GM12878 (cell line): ENCODE measurements around the gene RBL2. TPM values are rescaled to one million over a fixed set of nuclear protein-coding genes. Genes with fewer than 3 reads are reported as not detected.

Experiments used
- BCL3 ChIP-seq: IDR thresholded peaks from 2 replicates; pipeline ENCODE4 v1.6.1; 2011; ENCODE audit warnings: borderline replicate concordance, low read depth, mild to moderate bottlenecking, moderate library complexity, low read length; ENCODE audit not compliant: insufficient read depth, poor library complexity, severe bottlenecking
- CHD1 ChIP-seq: IDR thresholded peaks from 2 replicates; pipeline ENCODE4 v1.6.1; 2012; ENCODE audit warnings: low read depth, low read length, improper control_type of control experiment
- CREB1 ChIP-seq: IDR thresholded peaks from 2 replicates; pipeline ENCODE4 v1.6.1; 2012; ENCODE audit warnings: low read depth, mild to moderate bottlenecking, inconsistent platforms
- MTA2 ChIP-seq: fragments of 450-650 bp; IDR thresholded peaks from 2 replicates; pipeline ENCODE4 v1.6.1; 2016; ENCODE audit warnings: low read depth, mild to moderate bottlenecking, moderate library complexity
- RFX5 ChIP-seq: IDR thresholded peaks from 2 replicates; pipeline ENCODE4 v1.6.1; 2011; ENCODE audit warnings: low read depth, low read length, improper control_type of control experiment
- STAT3 ChIP-seq: IDR thresholded peaks from 2 replicates; pipeline ENCODE4 v1.6.1; 2011; ENCODE audit warnings: low read depth, low read length, improper control_type of control experiment
- ZBED1 ChIP-seq: IDR thresholded peaks from 2 replicates; pipeline ENCODE4 v1.6.1; 2016; ENCODE audit warnings: borderline replicate concordance
- ZBTB33 ChIP-seq: fragments of 450-650 bp; IDR thresholded peaks from 2 replicates; pipeline ENCODE4 v1.6.1; 2017; ENCODE audit warnings: mild to moderate bottlenecking
- ZNF217 ChIP-seq: fragments of 450-650 bp; IDR thresholded peaks from 2 replicates; pipeline ENCODE4 v1.6.1; 2017; ENCODE audit warnings: antibody characterized with exemption, mild to moderate bottlenecking
- polyA plus RNA-seq, 11 experiments: library from polyadenylated mRNA; depleted of rRNA in 4 of 11; unstranded in 6 of 11; stranded (reverse) in 5 of 11; fragments of >200 nt; fragmentation: Nextera tagmentation in 4 of 11; fragmentation: Illumina TruSeq in 1 of 11; extraction: Ambion mirVana in 4 of 11; extraction: Trizol in 1 of 11; gene quantifications; 1 replicate in 1 of 11; 2 replicates in 10 of 11; pipeline versions ENCODE4 v1.2.1 to v1.2.3, GENCODE V29; 2011 to 2016; ENCODE audit warnings: inconsistent platforms in 2 of 11, missing spikeins in 2 of 11, low read depth in 1 of 11
- total RNA-seq, 4 experiments: library from RNA; depleted of rRNA in 3 of 4; stranded (reverse); fragments of >200 nt in 3 of 4; fragmentation: Illumina TruSeq in 1 of 4; extraction: Trizol in 1 of 4; gene quantifications; 2 replicates each; pipeline versions ENCODE4 v1.2.1 to v1.2.3, GENCODE V29; 2013 to 2021
- TF ChIP-seq, protein P1 (sequence below): fragments of 450-650 bp; formaldehyde crosslinking; IDR thresholded peaks from 2 replicates; pipeline ENCODE4 v1.4.0; 2022; ENCODE audit warnings: mild to moderate bottlenecking, moderate library complexity
- TF ChIP-seq, protein P2 (sequence below): IDR thresholded peaks from 2 replicates; pipeline ENCODE4 v1.6.1; 2011; ENCODE audit warnings: mild to moderate bottlenecking, low read depth, low read length, moderate library complexity; ENCODE audit not compliant: insufficient replicate concordance

The RBL2 gene
- total and polyA plus RNA-seq, 10 of the 15 experiments (the other 5 are each of a cell fraction or from before 2014, with no cell fraction given) = 10.0 to 107 (median 39.0) TPM

DNA sequence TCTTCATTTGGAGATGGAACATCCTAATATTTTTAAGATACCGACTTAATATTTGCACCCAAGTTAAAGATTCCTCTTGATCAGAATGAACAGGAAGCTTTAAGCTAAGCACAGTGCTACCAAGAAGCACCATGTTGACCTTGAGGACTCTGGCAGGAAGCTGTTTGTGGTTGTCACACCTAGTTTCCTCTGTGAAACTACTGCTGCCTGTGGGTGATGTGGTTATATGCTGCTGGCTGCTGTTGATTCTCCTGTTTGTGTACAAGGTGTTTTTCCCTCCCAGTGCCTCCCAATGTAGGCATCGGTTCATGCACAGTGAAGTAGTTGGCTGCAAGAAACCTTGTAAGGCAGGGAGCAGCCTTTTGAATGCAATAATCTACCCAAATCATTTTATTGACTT is 23.4 kb downstream of the RBL2 start (continued):
- TF ChIP-seq, protein P1, sequence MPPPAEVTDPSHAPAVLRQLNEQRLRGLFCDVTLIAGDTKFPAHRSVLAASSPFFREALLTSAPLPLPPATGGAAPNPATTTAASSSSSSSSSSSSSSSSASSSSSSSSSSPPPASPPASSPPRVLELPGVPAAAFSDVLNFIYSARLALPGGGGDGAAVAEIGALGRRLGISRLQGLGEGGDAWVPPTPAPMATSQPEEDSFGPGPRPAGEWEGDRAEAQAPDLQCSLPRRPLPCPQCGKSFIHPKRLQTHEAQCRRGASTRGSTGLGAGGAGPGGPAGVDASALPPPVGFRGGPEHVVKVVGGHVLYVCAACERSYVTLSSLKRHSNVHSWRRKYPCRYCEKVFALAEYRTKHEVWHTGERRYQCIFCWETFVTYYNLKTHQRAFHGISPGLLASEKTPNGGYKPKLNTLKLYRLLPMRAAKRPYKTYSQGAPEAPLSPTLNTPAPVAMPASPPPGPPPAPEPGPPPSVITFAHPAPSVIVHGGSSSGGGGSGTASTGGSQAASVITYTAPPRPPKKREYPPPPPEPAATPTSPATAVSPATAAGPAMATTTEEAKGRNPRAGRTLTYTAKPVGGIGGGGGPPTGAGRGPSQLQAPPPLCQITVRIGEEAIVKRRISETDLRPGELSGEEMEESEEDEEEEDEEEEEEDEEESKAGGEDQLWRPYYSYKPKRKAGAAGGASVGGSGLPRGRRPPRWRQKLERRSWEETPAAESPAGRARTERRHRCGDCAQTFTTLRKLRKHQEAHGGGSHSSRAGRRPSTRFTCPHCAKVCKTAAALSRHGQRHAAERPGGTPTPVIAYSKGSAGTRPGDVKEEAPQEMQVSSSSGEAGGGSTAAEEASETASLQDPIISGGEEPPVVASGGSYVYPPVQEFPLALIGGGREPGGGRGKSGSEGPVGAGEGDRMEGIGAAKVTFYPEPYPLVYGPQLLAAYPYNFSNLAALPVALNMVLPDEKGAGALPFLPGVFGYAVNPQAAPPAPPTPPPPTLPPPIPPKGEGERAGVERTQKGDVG = no peak
- TF ChIP-seq ZNF217 (no peak), RFX5 (no peak), ZBTB33 (no peak), CHD1 (no peak), ZBED1 (peak; percentile 33; the same call in 1 of the 2 replicates), MTA2 (peak; percentile 85), BCL3 (no peak), STAT3 (no peak), CREB1 (0 out of 2 replicates have a peak, but pooled peaks have one; percentile 32)
- TF ChIP-seq, protein P2, sequence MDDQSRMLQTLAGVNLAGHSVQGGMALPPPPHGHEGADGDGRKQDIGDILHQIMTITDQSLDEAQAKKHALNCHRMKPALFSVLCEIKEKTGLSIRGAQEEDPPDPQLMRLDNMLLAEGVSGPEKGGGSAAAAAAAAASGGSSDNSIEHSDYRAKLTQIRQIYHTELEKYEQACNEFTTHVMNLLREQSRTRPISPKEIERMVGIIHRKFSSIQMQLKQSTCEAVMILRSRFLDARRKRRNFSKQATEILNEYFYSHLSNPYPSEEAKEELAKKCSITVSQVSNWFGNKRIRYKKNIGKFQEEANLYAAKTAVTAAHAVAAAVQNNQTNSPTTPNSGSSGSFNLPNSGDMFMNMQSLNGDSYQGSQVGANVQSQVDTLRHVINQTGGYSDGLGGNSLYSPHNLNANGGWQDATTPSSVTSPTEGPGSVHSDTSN = no peak
